KOPT-K1 (cell line): ENCODE measurements around the gene C12orf56.
A peak's percentile ranks its signal among the peaks of the same experiment; 100 is the strongest.

Experiments
- H3K27ac ChIP-seq: fragments of 200-600 bp; sonication (generic); 2 replicates; pipeline ENCODE4 v1.5.1; 2016; ENCODE audit warnings: antibody characterized with exemption, mild to moderate bottlenecking, low read depth, low read length; ENCODE audit not compliant: poor library complexity, severe bottlenecking
- H3K36me3 ChIP-seq: fragments of 200-600 bp; sonication (generic); 2 replicates; pipeline ENCODE4 v1.5.1; 2017; ENCODE audit warnings: antibody characterized with exemption, mild to moderate bottlenecking, low read length, moderate library complexity; ENCODE audit not compliant: insufficient read depth
- H3K9me3 ChIP-seq: fragments of 200-600 bp; sonication (generic); 2 replicates; pipeline ENCODE4 v1.5.1; 2017; ENCODE audit warnings: antibody characterized with exemption, low read length, mild to moderate bottlenecking; ENCODE audit not compliant: insufficient read depth, poor library complexity, severe bottlenecking

C12orf56 gene

DNA sequence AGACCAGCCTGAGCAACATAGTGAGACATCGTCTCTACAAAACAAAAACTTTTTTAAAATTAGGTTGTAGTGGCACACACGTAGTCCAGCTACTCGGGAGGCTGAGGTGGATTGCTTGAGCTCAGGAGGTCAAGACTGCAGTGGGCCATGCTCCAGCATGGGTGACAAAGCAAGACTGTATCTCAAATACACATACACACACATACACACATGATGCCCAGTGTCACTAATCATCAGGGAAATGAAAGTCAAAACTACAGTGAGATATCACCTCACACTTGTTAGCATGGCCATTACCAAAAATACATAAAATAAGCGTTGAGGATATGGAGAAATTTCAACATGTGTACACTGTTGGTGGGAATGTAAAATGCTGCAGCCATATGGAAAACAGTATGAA lies 135.3 kb downstream of the C12orf56 start:
- Histone ChIP-seq H3K9me3 (no peaks in the 10 kb centered on the region), H3K27ac (no peak overlapping the region)

DNA sequence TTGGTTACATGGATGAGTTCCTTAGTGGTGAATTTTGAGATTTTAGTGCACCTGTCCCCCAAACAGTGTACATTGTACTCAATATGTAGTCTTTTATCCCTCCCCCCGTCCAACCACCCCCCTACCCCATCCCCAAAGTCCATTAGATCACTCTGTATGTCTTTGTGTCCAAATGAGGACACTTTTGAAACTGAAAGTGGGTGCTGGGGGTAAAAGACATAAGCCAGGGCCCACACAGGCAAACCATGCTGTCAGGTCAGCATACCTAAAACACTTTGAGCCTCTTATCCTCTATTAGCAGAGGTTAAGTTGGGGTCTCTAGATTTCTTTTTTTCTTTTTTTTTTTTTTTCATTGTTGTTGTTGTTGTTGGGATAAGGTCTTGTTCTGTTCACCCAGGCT lies 137.2 kb downstream of the C12orf56 start:
- Histone ChIP-seq H3K27ac (no peak overlapping the region), H3K36me3 (no peaks in the 10 kb centered on the region), H3K9me3 (no peaks in the 10 kb centered on the region)

More for the DNA sequence above, 135.3 kb downstream of the C12orf56 start:
- no peaks in the 10 kb centered on the region for H3K36me3 ChIP-seq

DNA sequence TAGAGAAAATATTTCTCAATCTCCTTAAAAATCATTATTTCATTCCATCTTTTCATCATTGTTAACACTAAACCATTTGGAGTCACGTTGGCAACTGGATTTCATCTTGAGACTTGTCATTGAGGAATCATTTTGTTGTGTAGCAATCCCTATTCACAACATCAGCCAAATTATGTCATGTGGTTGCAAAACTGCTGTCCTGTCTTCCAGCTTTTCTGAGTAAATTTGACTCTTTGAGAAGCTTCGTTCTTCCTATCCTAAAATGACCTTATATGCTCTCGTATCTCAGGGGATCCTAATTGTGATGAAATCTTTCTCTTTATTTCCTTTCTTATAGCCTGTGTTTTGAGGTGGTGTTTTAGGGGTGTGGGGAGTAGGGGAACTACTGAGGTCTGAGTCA lies 137.9 kb downstream of the C12orf56 start:
- H3K36me3 ChIP-seq: no peaks in the 10 kb centered on the region
- no peaks in the 10 kb centered on the region for H3K9me3 ChIP-seq
- no peak overlapping the region for H3K27ac ChIP-seq

DNA sequence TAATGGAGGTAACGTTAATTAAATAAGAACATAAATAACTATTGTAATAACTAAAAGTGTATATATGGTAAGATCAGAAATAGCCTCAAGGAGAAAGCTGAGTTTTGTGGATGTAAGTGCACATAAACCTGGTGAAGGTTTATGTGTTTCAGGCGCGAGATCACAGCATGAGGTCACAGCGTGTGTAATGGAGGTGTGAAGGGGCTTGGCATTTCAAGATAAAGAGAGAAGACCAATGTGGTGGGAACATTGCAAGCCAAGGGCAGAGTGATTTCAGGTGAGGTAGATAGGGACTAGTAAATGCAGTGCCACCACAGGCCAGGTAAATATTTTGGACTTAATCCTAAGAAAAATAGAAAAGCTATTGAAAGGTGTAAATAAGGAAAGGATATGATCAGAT lies 146.7 kb downstream of the C12orf56 start:
- H3K27ac ChIP-seq: no peak overlapping the region
- no peaks in the 10 kb centered on the region for H3K9me3 ChIP-seq
- H3K36me3 ChIP-seq: no peaks in the 10 kb centered on the region

DNA sequence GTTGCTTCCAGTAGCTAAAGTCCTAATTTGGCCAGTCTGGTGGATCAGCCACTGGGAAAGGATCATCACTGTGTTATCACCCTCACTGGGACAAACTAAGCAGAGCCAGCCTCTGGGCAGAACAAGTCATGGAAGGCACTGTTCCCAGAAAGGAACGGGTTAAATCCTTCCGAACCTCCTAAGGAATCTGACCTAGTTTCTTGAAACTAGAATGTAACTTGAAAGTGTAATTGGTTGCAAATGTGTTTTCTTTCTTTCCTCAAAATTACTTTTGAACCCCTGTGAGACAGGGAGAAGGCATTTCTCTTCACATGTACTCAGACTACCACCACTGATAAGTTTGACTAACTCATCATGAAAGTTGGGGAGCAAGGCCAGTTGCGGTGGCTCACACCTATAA lies 149.8 kb downstream of the C12orf56 start:
- H3K36me3 ChIP-seq: no peaks in the 10 kb centered on the region
- H3K27ac ChIP-seq: no peak overlapping the region
- H3K9me3 ChIP-seq: no peaks in the 10 kb centered on the region

DNA sequence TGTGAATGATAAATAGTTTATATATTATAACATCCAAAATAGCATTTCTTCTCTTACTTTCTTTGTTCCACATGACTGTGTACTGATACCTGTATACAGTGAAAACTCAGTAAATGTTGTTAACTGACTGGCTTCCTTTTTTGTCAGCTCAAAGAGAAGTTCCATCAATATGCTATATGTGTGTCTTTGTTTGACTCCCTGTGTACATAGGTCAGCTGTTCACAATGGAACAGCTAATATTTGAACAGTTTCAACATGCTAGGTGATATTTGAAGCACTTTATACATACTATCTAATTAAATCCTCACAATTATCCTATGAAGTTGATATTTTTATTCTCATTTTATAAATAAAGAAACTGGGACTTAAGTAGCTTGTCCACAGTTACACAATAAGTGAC lies 153.2 kb downstream of the C12orf56 start:
- H3K9me3 ChIP-seq: no peaks in the 10 kb centered on the region
- H3K27ac ChIP-seq: no peak overlapping the region
- no peaks in the 10 kb centered on the region for H3K36me3 ChIP-seq

DNA sequence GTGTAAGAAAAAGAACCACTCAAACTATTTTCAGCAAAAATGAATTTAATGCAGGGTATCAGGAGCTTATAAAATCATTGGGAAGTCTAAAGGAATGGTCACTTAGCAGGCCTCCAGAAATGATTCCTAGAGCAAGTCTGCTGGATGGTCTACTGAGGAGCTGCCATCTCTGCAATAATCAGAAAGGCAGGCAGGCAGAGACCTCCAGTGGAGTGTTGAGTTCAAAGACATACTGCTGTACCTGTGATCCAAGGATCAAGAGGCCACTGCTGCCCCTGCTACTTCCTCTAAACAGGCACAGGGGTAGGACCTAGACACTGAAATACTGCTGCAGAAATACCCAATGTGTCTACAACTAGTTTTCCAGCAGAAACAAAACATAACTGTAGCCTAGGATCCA lies 154.0 kb downstream of the C12orf56 start:
- no peaks in the 10 kb centered on the region for H3K36me3 ChIP-seq
- H3K27ac ChIP-seq: no peak overlapping the region
- H3K9me3 ChIP-seq: no peaks in the 10 kb centered on the region

DNA sequence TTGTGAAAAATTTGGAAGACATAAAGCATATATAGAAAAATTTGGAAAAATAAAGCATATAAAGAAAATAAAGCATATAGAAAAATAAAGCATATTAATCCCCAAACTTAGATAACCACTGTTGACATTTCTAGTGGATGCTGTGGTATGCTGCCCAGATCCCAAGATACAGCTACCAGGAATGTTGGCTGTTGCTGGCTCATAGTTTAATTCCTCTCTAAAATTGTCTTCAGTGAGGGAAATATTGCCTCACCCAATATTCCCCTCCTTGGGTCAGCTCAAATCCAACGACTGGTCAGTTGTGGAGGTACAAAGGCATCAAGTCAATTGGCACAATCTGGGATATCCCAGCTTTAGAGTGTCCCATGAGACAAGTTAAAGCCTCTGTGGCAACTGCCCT lies 158.4 kb downstream of the C12orf56 start:
- Histone ChIP-seq H3K36me3 (no peaks in the 10 kb centered on the region), H3K27ac (no peak overlapping the region), H3K9me3 (no peaks in the 10 kb centered on the region)

DNA sequence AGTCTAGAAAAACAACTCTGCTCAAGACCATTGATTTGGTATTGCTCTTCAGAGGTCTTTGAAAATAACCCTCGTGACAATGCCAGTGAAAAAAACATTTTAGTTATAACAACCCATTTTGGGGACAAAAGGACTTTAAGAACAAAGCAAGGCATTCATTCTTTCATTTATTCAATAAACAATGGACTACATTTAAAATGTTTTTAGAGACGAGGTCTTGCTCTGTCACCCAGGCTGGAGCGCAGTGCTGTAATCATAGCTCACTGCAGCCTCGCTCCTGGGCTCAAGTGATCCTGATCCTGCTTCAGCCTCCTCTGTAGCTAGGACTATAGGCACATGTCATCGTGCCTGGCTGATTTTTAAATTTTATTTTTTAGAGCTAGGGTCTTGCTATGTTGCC lies 160.8 kb downstream of the C12orf56 start:
- Histone ChIP-seq H3K27ac (no peak overlapping the region), H3K9me3 (no peaks in the 10 kb centered on the region), H3K36me3 (no peaks in the 10 kb centered on the region)

DNA sequence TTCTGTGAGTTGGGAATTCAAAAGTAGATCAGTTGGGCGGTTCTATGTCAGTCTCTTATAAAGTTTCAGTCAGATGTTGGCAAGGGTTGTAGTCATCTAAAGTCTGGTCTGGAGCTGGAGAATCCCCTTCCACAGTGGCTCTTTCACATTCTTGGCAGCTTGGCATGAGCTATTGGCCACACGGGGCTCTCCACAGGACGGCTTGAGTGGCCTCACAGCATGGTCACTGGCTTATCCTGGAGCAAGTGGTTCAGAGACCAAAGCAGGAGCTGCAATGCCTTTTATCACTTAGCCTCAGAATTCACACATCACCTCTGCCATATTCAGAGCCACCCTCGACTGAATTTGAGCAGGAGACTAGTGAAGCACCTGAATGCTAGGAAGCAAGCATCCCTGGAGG lies 161.3 kb downstream of the C12orf56 start:
- Histone ChIP-seq H3K27ac (no peak overlapping the region), H3K9me3 (no peaks in the 10 kb centered on the region), H3K36me3 (no peaks in the 10 kb centered on the region)

DNA sequence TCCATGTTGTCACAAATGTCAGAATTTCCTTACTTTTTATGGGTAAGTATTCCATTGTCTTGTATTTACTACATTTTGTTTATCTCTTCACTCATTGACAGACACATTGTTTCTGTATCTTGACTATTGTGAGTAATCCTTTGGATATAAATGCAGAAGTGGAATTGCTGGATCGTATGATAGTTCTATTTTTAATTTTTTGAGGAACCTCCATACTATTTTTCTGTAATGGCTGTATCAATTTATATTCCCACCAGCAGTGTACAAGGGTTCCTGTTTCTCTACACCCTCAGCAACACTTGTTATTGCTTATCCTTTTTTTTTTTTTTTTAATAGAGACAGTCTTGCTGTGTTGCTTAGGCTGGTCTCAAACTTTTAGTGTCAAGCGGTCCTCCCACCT lies 164.9 kb downstream of the C12orf56 start:
- no peak overlapping the region for H3K27ac ChIP-seq
- no peaks in the 10 kb centered on the region for H3K9me3 ChIP-seq
- no peaks in the 10 kb centered on the region for H3K36me3 ChIP-seq

DNA sequence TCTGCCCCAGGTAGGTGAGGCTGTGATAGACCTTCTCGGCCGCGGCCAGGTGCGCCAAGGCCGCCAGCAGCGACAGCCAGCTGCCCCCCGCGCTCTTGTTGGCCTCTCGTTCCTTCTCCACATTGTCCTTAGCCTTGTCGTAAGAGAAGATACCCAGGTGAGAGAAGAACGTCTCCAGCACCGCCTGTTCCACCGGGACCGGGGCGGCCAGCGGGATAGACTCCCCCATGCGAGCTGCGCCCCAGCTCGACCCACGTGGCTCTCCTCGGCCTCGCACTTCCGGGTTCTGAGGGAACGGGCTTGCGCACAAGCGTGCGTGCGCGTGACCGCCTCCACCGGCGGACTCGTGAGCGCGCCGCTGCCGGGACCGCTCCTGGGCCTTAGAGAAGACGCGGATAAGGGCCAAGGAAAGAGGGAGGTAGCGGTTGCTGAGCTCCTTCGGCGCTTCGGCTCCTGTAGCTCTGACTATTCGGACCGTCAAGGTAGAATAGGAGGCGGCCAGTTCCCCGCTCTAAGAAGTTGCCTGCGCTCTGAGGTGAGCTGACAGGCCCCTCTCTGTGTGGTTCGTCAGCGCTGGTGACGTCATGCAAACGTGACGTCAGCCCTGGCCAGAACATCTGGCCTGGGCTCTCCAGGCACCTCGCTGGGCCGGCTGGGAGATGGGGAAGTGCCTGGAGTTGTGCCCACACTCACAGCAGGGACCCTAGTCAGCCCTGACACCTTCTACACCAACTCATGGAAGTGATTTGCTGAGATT lies 168.4 kb downstream of the C12orf56 start, which contains the start of gene KICS2:
Gene KICS2, minus strand, starts transcription at position 288 of the 757 bp plus-strand sequence. Its CDS starts 59 bp downstream, at position 229.
- Histone ChIP-seq H3K27ac (peak within 1 kb of the TSS; percentile 54), H3K9me3 (no peaks in the 10 kb centered on the region)

DNA sequence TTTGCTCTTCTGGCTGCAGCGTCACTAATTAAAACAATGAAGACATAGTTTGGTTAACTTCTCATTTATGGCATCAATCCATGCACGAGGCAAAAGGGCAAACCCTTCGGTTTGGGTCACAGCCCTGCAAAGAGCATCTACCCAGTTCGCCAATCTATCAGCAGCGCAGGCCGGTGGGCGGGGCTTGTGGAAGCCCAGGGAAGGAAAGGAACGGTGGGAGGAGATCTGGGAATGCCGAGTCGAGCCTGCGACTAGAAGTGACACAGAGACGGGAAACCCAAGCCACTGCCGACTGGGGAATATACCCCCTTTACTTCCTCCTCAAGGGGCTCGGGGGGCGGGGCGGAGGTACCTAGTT lies 168.9 kb downstream of the C12orf56 start:
- Histone ChIP-seq H3K36me3 (no peaks in the 10 kb centered on the region), H3K9me3 (no peaks in the 10 kb centered on the region), H3K27ac (peak overlapping the region; percentile 54)

More for the DNA sequence above, 168.4 kb downstream of the C12orf56 start, which contains the start of gene KICS2:
- H3K36me3 ChIP-seq: no peaks in the 10 kb centered on the region

DNA sequence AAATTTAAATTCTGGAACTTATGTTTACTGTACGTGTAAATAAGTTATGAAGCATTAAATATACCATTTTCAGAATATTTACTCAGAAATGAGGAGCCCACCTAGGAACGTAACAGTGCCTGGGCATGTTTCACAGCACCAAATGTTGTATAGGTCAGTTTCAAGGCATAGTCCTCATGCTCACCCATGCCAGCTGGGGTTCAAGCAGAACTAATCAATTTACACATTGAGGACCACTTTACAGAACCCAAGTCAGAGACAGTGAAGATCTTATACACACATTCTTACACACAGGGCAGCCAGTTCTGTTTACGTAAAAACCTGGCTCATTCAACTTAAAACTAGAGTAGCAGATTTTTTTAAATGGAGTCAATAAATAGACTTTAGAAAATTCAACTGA lies 170.5 kb downstream of the C12orf56 start:
- no peak overlapping the region for H3K27ac ChIP-seq
- peaks cover 5% of the 10 kb centered on the region for H3K36me3 ChIP-seq
- no peaks in the 10 kb centered on the region for H3K9me3 ChIP-seq

DNA sequence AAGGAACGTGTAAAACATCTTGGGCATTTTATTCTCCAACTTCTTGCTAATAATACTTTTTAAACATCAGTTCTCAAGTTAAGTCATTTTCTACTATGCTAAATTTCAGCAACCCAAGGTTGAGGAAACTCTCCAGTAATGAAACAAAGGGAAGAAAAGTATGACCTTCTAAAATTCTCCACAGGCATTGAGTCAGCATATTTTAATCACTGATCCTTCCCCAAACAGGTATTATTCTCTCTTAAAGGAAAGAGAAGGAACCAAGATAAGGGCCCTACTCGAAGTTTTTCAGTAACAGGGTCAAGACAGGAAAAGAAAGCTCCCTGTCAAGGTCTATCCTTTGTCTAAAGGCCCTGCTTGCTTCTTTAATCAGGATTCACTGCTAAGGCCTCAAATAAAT lies 171.4 kb downstream of the C12orf56 start:
- Histone ChIP-seq H3K9me3 (no peaks in the 10 kb centered on the region), H3K27ac (no peak overlapping the region), H3K36me3 (peaks cover 11% of the 10 kb centered on the region)

DNA sequence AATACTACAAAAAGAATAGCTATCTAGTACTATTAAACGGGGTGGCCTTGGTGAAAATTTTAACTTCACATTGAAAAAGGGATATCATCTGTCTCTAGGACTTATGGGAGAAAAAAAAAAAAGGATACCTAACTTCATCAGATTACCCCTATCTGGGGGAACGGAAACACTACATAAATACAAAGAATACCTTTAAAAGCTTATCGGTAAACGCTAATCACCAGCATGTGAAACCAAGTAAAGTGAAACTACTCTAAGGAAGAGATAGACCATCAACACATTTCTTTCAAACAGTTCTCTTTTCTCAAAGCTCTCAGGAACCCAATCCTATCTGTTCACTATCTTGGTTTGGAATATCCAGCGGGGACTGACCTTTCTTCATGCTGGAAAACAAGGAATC lies 172.0 kb downstream of the C12orf56 start:
- Histone ChIP-seq H3K27ac (no peak overlapping the region), H3K9me3 (no peaks in the 10 kb centered on the region), H3K36me3 (peaks cover 17% of the 10 kb centered on the region)
